MM.1S (cell line): ENCODE results near the gene FBP2.
"Not testable (repeated sequence)": the region's sequence is repeated elsewhere in the genome, so short reads cannot be mapped to it uniquely, and the experiment has no call there.

ENCODE experiments used
- CTCF ChIP-seq: fragments of 300-600 bp; sonication (generic); IDR thresholded peaks from 2 replicates; pipeline ENCODE4 v1.5.1; 2016; ENCODE audit warnings: antibody characterized with exemption, low read length, mixed read lengths
- EZH2 ChIP-seq: fragments of 300-600 bp; sonication (generic); optimal IDR thresholded peaks from 2 replicates; pipeline ENCODE3; 2017; ENCODE audit warnings: low read depth, mild to moderate bottlenecking, antibody characterized with exemption, low read length, mixed read lengths
- EZH2phosphoT487 ChIP-seq: fragments of 300-600 bp; sonication (generic); IDR thresholded peaks from 2 replicates; pipeline ENCODE4 v1.6.1; 2018; ENCODE audit warnings: antibody characterized with exemption, low read length

GRCh38 chr9:94592683-94593082 lies 941 bp downstream of the FBP2 start:
- not testable (repeated sequence) for TF ChIP-seq CTCF, EZH2phosphoT487, EZH2
